Activated T-helper 1 cell treated with Interleukin-2 at 50 U/mL for 16 hours (primary cell): ENCODE results near the gene RXRG.

ENCODE experiments used
- DNase-seq: peaks from one replicate; pipeline ENCODE4 v3.0.0-alpha.2; 2020; ENCODE audit warnings: low read depth

The RXRG gene

DNA sequence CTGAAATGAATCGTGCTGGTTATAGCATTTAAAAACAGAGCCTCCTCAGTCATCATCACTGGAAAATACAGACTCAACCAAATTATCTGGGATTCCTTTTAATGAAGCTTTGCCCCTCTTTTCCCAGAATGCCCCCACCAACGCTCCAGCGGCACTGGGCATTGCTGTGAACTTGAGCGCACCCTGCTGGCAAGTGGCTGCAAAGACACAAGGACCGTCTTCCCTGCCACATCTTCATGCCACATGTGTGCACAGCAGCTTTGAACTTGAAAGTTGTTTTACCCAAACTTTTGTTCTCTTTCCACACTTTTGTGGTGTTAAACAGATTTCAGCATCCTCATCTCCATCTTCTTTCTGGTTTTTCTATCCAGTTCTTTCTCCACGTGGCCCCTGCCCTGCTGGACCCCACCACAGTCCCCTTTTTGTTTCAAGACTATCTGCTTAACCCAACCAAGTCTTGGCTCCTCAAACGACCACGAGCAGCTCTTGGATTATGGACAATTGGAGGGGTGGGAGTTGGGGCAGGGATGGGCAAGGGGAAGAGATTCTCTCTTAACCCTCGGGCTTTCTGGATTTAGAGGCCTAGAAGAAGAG is 75.6 kb downstream of the RXRG start:
- DNase-seq = no peak

DNA sequence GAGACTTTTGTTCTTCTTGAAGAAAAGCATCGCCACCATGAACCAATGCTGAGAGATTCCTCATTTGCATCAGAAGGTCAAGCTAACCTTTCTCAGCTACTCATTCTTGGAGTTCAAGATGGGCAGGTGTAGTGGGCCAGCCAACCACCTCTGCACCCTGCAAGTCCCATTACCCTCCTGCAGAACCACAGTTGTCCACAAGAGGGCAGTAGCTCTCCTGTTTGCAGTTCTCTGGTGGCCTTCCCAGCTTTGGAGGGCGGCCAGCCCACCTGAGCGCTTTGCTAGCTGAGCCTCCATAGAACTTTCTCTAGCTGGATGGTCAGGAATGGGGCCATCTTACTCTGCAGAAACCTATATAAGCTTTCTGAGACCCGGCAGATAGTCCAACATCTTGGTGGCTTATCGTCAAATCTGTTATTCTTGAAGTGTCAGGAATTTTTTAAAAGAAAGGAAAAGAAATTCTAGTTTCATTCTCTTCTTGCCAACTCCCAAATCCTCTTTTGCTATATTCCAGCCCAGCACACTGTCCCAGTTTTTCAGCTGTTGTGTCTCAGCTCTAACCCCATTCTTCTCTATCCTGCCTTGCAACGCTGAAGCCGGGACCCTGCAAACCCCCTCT is 77.4 kb downstream of the RXRG start:
- peak; percentile 55 for DNase-seq

DNA sequence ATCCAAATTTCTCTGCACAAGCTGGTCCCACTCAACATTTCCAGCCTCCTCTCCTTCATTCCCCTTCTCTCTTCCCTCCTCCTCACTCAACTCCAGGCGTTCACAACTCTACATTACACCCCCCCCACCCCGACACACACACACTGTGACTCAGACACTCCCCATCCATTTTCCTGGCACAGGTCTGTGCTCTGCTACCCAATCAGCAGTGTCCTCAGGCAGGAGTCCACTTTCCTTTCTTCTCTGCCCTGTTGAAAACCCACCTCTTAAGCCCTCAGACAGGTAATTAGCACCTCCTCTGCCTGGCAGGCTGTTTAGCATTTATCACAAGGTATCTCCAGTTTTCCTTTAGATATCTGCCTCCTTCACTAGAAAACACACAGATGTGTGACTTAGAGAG is 79.6 kb downstream of the RXRG start:
- no peak for DNase-seq

DNA sequence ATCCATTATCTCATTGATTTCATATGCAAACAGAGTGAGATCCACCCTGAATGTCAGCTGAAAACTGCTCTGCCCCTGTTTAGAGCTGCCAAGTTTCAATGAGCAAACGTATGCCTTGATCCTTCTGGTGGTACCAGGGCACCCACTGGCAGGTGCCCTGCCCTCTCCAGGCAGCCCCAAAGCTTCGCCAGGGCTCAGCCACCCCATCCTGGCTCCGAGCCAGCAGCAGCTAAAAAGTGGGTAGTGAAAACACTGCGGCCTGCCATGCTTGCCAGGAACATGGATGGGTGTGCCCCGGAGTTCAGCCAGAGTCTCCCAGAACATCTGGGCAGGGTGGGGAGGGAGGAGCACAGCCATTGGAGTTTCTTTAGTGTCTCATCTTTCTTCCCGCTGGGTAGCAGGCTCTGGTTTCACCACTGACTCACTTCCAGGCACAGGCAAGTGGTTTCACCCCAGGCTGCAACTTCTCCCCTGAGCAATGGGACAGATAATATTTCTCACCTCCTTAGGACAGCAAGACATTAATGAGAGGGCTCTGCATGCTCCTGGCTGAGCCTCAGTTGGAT is 80.3 kb downstream of the RXRG start:
- no peak for DNase-seq

DNA sequence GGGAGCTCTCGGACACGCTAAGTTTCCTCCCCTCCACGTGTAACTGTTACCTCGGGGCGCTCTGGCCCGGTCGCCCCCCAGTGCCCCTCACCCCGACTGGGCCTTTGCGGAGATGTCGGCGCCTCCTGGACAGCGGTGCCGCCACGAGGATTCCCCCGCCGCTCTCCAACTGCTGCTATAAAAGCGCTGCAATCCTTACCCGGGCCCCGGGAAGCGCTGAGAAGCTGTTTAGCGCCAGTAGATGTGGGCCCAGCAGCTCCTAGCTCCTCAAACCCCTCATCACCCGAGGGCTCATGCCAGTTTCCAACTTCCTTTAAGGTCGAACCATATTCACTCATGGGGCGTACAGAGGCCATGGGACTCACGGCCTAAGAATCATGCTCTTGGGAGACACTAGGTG is 88.0 kb downstream of the RXRG start:
- DNase-seq = no peak

DNA sequence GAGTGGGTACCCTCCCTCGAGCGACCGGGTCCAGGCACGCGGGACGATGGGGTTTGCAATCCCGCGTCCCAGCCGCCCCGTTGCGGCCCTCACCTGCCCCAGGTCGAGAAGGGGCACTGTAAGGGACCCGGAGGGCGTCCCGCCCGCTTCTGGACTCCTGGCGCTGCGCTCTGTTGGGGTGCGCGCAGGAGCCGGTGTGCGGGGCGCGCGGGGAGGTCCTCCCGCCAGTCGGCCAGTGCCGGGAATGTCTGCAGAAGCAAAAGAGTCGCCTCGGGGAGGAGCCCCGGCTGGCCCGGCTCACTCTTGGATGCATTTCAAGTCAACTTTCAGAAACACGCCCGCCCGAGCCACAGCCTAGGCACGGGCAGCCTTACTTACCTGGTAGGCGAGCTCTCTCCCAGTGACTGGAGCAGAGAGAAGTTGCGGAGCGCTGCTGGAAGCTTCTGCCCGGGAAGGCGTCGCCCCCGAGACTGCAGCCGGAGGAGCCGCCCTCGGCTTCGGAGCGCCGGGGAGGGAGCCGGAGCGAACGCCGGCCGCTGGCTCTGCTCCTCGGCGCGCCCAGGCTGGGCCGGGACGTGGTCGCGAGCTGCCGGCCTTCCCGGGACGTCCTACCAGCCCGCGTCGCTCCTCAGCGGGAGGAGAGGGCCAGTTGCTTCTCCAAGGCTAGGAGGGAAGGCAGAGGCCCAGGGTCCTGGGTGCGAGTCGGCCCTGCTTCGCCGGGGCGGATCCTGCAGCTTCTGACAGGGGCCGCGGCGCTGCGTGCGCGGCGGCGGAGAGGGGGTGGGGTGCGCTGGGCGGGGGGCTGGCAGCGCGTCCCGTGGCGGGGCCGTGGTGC is 88.7 kb downstream of the RXRG start, which contains the start of gene LMX1A:
LMX1A (minus strand) TSS at position 739 of the 835 bp plus-strand sequence. CDS start 1,156 bp downstream, outside the sequence.
- DNase-seq = no peak

DNA sequence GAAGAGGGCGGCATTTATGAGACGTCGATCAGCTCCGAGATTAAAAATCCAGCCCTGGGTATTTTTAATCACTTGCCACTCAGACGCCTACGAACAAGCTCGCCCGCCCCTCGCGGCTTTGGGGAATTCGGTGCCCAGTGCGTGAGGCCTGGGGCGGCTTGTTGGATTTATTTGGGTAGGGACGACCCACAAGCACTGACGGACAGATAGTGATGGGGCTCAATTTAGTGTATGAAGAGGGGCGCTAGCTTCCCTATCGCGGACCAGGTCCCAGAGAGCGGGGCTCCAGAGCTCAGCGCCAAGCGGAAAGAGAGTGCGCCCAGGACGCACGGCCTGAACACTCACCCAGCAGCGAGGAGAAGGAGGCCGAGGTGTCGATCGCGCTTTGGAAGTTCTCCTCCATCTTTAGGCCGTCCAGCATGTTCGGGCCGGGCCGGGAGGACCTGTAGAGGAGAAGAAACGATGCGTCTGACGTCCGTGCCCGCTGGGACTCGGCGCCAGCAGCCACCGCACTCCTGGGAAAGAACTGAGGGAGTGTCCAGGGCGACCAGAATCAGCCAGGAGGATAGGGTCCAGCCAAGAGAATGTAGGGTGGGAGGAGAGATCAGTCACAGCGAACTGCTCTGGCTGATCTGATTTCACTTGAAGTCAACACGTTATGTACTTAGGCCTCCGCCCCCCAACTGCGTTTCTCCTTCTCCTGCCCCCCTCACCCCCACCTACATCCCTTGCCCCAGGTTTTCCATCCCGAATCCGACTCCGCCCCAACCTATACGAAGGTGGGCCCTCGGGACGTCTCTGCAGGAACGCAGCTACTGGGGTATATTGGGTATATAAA is 89.6 kb downstream of the RXRG start:
- DNase-seq = no peak

DNA sequence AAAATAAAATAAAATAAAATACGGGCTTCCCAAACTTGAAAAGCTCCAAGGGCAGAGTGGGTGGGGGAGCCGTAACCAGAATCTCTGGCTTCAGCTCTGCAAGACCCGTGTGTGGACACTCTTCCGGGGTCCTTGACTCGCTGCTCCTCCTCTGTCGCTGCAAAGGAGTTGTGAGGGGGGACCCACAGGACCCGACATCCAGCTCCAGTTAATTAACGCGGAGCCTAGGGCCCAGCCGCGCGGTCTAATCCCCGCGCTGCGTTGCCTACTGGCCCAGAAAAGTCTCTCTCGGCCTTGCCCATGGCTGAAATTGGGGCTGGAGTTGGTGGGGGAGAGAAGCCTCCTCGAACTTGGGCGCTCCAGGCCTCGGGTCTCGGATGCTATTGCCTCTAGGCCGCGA is 90.2 kb downstream of the RXRG start:
- DNase-seq = no peak

DNA sequence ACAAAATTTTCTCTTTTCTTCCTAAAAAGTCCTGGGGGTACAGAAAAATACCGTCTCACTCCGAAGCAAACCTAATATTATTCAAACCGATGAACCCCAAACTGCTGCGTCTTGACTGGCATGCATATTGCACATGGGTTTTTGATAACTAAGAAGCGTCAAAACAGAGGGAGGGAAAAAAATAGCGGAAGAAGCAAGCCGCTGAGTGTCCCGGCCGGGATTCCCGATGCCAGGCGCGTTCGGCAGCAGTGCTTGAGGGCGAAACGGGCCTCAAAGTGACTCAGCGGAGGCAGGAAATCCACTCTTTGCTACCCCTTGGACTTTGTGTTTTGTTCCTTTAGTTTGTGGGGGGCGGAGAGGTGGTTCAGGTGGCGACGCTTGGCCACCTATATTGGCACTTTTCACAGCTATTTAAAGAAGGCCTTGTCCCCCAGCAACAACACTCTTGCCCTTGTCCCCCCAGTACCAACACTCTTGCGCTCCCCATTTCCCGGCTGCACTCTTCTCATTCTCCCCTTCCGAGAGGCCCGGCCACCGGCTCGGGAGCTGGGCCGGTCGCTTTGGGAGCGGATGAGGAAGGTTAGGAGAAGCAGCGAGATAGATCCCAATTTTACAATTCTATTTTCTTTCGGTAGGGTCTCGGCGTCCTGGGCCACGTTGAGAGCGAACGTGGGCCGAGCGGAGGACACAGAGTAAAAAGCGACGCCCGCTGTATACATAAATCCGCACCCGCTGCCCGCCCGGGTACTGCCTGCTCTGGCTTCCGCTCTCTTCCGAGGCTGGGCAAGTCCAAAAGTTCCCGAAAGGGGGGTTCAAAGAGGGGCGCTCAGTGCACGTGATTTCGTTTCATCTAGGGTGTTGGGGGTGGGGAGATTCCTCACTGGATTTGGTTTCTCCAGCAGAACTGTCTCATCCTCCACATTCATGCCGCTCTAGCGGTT is 90.9 kb downstream of the RXRG start:
- DNase-seq = no peak

DNA sequence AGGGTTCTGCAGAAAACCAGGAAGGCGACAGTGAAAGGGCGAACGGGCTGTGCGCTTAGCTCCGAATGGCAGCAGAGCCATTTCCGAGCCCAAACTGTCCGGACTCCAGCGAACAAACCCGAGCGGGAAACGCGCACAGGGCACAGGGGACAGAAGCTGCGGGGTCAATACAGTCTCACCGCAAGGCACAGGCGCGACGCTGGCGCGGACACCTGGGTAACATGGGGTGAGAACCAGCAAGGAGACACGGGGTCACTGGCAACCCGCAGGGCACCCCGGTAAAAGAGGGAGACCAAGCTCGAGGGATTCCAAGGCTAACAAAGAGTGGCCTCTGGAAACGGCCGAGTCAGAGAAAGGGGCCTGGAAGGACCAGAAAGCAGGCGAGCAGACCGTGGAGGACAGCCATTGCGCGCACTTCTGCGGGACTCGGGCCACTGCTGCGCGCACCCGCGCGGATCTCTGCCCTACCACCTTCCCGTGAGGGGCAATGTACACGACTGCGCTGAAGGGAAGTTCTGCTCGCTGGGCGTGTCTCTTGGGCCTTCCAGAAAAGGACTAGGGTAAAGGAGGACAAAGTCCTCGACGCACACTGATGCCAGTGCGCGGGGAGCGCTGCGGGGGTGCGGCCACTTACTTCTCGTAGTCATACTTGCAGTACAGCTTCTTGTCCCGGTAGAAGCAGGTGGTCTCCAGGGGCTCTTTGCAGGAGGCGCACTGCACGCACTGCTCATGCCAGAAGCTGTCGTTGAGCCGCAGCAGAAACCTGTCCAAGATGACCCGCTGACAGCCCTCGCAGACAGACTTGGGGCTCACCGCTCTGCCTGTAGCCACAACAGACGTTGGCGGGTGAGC is 92.3 kb downstream of the RXRG start:
- DNase-seq = no peak

DNA sequence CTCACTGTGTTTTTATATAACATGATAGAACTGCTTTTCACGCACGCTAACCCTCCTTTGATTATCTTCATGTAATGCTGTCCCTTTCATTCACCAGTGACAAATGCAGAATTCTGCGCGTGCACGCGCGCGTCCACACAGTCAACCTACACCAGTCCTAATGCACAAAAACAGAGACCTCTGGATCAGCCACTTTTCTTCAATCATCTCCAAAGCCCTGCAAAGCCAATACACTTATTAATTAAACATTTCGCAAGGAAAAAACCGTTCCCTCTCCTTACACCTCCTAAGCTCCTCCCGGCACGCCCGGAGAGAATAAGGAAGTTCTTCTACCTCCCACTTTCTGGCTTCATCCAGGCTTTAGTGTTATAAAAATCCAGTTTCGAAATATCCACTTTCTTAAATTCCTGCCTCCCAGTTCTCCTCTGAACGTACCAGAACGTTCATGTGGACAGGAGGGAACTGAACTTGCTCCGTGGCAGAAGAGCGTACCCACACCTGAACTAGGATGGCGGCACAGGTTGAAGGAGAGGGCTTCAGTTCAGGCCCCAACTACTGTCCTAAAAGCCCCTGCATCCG is 93.0 kb downstream of the RXRG start:
- no peak for DNase-seq
